C4-2B (cell line): ENCODE measurements around the gene NUB1.

ENCODE experiments used
- CTCF ChIP-seq: fragments of 450-650 bp; conservative IDR thresholded peaks from 2 replicates; pipeline ENCODE4 v1.5.1; 2017; ENCODE audit warnings: mild to moderate bottlenecking
- ZFX ChIP-seq: fragments of 450-650 bp; IDR thresholded peaks from 2 replicates; pipeline ENCODE4 v1.6.1; 2017

GRCh38 chr7:151387161-151388006, 45.8 kb downstream of the NUB1 start:
- no peak for TF ChIP-seq CTCF
- no peak for TF ChIP-seq ZFX
